ENCODE measurements around the gene EEF1A2.

- TF ChIP-seq RARB (CRISPR knock-in tag; IDR thresholded peaks at IDR 0.05) = no peak
- no peak for TF ChIP-seq ZNF70 (CRISPR knock-in tag; IDR thresholded peaks at IDR 0.05)
- no peak for TF ChIP-seq CSDC2 (CRISPR knock-in tag; IDR thresholded peaks at IDR 0.05)
- TF ChIP-seq PPARA (CRISPR knock-in tag; IDR thresholded peaks at IDR 0.05; ENCODE audit: borderline replicate concordance) = no peak
- TF ChIP-seq BACH2 (CRISPR knock-in tag; IDR thresholded peaks at IDR 0.05; ENCODE audit: borderline replicate concordance) = no peak
- no peak for TF ChIP-seq OSR1 (CRISPR knock-in tag; IDR thresholded peaks at IDR 0.05)
- TF ChIP-seq PATZ1 (CRISPR knock-in tag; IDR thresholded peaks at IDR 0.05; ENCODE audit: borderline replicate concordance) = no peak
- TF ChIP-seq ARNTL (CRISPR knock-in tag; IDR thresholded peaks at IDR 0.05; ENCODE audit: borderline replicate concordance, low read depth) = no peak
- no peak for TF ChIP-seq TOX (CRISPR knock-in tag; IDR thresholded peaks at IDR 0.05; ENCODE audit: borderline replicate concordance)
Observed at GRCh38 chr20:63491078-63491477, 7.8 kb downstream of the EEF1A2 start.

Measured in SK-N-SH treated with all-trans-retinoic acid at 6 μM for 48 hours (cell line).